GM19452 (cell line): Measurements from ENCODE around the gene FOXP1.
"Not testable (repeated sequence)": the region's sequence is repeated elsewhere in the genome, so short reads cannot be mapped to it uniquely, and the experiment has no call there.

Experiments
- ATAC-seq: cut with Tn5 transposase; IDR thresholded peaks from one replicate; pipeline ENCODE4 v1.9.1; 2021; ENCODE audit not compliant: unreplicated experiment

Gene FOXP1

DNA sequence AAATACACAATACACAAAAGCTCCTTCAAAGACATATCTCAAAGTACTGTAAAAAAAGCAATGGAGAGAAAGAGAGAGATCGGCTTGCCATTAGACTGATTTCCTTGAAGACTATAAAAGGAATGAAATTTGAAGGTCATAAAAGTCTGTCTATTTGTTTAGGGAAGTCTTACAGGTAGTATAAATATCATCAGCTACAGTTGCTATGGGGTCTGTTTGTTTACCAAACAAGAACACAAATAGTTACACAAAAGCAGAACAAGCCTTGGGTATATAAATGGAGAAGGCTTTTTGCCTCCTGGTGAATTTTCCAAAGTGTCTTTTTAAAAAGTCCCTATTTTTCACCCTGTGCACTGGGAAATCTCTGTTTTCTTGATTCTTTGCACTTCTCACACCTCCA lies 552.3 kb downstream of the FOXP1 start:
- ATAC-seq: no peak

DNA sequence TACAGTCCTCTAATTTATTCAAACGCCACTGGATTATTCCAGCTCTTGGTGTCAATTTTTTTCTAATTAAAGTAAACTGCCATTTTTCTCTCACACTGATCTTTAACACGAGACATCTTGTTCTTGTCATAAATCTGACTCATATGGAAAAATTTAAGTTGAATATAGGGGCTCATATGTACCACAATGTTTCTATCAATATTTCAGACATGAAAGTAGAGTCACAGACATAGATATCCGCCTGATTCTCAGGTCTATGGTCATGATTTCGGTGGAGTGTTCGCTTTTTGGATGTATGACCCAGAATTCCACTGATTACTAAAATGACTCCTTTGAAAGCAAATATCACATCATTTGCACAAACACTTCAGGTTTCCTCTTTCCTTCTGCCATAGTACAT lies 552.8 kb downstream of the FOXP1 start:
- no peak for ATAC-seq

DNA sequence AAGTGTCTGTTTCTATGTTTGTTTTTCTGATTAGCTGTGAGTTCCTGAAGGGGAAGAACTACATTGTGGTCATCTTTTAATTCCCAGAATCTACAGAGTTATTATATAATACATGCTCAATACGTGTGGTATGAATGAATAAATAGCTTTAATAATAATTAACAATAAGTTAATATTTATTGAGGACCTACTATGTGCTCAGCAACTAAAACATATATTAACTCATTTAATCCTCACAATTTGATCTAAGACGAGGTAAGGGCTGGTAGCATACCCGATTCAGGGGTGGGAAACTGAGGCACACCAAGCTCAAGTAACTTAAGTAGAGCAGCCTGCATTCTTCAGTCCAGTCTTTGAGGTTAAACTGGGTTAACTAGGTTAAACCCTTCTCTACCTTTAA lies 553.8 kb downstream of the FOXP1 start:
- ATAC-seq: no peak

DNA sequence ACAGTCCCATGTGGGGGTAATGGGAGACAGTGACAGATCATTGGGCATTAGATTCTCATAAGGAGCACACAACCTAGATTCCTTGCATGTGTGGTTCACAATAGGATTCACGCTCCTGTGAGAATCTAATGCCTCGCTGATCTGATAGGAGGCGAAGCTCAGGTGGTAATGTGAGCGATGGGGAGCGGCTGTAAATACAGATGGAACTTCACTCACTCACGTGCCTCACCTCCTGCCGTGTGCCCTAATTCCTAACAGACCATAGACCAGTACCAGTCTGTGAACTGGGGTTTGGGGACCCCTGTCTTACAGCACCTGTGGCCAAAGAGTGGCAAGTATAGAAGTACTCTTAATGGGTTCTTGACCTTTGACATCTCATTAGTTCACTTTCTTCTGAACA lies 554.7 kb downstream of the FOXP1 start:
- ATAC-seq: no peak

DNA sequence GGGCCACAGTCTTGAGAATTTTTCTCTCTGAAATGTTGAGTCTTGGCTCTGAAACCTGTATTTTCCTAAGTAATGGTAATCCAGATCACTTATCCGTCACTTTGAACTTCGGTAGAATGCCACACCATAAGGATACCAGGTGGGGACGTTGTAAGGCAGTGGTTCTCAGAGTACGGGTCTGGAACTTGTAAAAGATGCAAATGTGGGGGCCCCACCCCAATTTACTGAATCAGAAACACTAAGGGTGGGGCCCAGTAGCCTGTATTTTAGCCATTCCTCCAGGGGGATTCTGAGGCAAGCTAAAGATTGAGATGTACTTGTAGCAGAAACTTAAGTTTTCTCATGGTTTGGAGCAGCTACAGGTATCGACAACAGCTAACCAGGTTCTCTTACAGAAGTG lies 555.3 kb downstream of the FOXP1 start:
- ATAC-seq: no peak

DNA sequence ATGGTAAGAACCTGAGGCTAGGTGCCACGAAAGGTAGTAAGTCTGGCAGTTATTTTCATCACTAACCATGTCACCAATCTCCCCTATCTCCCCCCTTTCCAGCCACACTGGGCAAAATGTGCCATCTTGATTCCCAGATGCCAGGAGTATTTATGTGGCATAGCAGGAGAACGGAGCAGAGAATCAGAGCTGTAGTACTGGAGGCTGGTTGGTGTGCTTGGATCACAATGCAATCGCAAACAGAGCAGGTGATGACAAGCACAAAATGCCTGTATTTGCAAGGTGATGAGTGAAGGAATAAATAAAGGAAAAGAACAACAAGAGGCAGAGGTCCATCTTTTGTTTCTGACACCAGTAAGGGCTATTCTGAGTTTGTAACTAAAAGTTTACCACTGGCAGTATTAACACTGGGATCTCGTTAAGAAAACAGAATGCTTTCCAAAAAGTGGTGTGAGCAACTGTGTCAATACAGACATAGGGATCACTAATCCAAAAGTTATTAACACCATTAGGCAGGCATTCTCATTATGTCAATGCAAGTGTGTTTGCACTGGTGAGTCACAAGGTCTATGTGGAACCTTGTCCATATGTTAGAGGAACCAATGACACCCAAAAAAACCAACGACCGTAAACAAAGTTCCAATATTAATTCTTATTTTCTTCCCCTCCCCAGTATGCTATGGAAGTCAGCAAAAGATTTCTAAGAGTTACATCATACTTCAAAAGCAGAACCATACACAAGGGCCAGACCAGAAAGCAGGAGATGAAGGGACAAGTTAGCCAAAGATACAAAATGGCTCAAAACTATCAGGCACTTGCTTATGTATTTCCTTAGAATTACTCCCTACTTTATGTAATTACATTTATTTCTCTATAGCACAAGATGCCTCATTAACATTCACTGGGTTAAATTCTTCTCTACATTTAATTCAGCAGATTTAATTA lies 556.6 kb downstream of the FOXP1 start:
- ATAC-seq: no peak

DNA sequence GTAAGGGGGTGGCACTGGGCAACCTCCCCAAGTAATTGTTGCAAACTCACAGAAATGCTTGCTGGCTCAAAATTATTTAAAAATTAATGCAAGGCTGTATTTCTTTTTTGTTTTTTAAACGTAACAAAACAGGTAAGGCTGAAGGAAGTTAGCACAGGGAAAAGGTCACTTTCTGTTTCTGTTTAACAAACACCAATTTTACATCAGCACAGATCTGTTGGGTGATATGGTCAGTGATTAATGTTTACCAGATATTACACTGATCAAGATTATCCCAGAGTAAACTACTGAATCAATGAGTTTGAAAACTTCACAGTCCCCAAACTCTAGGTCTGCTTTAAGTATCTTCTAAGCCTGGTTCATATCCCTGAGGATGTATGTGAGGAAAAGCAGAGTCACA lies 558.0 kb downstream of the FOXP1 start:
- no peak for ATAC-seq

DNA sequence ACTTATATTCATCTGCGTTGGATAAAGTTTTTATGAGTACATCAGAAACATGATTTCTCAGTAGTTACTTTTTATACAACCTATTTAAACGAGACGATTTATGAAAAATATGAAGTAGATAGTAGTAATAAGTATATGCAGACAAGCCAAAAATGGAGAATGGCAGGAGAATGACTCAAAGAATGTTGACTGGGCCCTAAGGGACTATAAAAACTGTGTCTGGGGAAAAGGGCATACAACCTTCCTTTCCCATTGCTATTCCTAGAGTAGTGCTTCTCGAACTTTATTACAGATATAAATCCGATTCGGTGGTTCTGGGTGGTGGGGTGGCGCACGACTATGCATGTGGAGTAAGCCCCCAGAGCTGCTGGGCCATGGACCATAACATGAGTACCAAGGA lies 558.5 kb downstream of the FOXP1 start:
- ATAC-seq: no peak

DNA sequence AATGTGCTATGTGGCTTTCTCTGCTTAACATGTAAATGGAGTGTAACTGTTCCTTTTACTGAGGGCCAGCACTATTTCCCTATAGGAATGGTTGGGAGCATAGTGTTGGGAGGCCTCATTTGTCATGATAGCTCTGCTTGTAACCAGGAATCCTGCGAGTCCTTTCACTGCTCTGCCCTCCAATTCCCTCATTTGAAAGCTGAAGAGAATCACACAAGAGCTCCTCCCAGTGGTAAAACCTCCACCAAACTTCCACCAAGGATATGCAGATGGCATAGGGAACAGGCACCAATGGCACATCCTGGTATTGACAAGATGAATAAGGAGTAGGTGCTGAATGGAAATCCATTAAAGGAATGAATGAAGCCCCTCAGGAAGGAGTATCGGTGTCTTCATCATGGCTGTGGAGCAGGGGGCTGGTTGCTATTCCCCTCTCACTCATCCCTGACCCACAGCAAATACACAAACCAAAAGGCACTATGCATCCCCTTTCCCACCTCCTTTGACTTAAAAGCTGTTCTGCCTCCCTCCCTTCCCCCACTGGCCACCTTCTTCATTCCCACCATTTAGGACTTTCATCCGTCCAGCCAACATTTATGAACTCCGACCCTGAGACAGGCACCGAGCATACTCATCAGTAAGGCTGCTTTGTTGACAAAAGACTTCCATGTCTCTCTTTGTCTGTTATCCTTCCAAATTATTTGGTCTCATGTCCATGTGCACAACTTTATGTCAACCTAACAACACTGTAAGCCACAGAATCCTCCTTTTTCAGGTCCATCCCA lies 560.8 kb downstream of the FOXP1 start:
- ATAC-seq: no peak

DNA sequence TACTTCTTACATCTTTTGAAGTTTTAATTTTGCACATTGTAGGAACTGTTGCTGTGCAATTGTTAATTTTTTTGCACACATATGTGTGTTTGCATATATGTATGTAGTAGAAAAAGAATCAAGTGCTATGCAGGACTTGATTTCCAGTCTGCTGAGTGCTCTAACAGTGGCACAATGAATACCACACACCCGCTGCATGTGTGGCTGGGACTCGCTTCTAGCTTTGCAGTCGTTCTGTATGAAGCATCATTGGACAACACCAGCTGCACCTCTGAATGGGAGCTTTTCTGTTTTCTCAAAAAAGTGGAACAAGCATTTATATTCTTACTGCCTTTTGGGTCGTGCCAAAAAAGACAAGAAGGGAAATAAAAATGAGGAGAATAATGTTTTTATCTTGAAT lies 564.7 kb downstream of the FOXP1 start:
- ATAC-seq: no peak

DNA sequence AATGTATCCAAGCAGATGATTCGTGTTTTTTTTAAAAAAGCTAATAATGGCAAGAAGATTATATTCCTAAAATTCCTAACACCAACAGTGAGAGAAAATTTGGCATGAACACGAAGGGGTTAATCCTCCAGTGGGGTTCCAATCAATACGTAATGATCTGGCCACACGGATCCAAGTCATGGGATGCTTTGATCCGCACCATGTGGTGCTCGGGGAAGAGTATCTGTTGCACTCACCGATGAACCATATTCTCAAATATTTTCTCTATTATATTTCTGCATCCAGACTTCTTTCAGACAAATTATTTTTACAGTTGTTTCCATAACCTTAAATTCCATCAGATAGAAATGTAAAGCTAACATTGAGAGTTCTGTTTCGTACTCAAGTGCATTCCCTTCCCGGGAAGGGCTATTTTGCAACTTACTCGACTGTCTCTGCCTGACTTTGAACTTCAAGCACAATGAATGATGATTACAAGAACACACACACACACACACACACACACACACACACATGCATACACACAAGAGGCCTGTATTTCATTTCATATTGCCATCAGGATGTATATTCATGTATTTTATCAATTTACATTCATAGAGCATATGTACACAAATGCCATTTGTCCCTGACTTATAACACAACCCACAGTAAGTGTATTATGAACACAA lies 567.2 kb downstream of the FOXP1 start:
- ATAC-seq: no peak

DNA sequence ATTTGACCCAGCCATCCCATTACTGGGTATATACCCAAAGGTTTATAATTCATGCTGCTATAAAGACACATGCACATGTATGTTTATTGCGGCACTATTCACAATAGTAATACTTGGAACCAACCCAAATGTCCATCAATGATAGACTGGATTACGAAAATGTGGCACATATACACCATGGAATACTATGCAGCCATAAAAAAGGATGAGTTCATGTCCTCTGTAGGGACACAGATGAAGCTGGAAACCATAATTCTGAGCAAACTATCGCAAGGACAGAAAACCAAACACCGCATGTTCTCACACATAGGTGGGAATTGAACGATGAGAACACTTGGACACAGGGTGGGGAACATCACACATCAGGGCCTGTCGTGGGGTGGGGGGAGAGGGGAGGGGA lies 568.9 kb downstream of the FOXP1 start:
- not testable (repeated sequence) for ATAC-seq

DNA sequence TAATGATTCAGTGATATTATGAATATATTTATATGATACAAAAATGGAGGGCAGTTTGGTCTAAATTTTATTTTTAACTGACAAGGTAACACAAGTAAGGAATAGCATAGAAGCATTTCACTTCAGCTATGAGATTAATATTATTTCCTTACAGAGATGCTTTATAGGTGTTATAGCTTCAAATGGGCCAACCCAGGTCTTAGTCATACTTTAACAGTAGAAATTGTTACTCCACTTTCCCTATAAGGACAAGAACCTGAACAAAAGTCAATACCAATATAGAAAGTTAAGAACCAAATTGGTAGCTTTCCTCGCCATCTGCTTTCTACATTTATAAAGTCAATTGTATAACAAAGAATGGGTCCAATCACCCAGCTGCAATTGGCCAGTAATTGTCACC lies 570.6 kb downstream of the FOXP1 start:
- ATAC-seq: no peak

DNA sequence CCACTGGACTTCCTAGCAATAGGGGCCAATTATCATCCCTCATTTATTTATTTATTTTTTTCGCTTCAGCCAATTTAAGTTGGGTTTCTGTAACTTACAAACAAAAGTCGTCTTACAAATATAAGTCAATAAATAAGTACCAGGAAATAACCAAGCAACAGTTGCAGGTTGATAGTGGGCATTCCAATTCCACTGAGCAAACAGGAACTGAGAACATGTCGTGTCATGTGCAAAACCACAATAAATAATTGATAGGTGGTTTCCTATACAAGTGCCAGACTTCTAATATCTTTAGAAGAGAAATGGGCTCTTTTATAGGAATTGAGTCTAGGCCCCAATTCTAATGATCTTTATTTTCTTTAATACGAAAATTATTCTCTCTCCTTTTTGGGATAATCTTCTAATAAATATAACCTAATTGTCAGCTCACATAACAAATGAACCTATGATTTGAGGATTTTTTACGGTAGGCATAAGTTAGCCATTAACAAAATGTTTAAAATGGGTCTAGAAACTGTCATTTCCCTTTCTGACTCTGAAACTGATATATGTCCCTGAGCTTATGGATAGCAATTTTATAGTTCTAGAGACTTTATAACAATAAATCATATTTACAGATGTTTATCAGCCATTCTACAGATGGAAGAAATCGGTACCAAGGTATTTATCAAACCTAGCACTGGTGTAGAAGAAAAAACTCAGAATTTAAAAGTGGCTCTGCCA lies 571.8 kb downstream of the FOXP1 start:
- peak; percentile 82 for ATAC-seq

DNA sequence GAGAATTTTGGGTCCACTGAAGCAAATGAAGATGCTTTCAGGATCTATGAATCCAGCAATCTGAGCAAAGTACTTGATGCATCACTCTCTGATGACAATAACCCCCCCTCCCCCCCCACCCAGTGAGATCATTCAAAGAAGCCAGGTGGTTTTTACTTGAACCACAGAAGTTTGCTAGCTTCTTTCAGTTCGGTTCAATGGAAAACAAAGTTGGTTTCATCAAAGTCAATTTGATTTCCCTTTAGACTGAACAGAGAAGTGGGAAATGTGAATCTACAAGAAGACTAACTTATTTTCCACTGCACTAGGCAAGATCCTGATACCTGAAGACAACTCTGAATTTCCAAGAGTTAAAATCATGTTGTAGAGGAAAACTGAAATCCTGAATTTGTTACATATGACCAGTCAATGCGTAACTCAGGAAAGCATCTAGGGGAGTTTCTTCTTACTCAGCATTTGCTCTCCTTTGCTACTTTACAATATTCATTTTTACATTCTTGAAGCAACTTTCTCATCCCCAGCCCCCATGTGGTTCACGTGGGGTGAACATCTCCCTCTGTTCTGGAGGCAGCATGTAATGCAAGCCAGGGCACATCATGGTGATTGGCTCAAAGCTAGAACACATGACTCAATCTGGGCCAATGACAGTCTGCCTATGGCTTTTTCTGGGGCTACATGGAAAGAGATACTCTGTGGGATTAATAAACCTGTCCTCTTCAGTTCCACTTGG lies 572.6 kb downstream of the FOXP1 start:
- ATAC-seq: peak; percentile 71

DNA sequence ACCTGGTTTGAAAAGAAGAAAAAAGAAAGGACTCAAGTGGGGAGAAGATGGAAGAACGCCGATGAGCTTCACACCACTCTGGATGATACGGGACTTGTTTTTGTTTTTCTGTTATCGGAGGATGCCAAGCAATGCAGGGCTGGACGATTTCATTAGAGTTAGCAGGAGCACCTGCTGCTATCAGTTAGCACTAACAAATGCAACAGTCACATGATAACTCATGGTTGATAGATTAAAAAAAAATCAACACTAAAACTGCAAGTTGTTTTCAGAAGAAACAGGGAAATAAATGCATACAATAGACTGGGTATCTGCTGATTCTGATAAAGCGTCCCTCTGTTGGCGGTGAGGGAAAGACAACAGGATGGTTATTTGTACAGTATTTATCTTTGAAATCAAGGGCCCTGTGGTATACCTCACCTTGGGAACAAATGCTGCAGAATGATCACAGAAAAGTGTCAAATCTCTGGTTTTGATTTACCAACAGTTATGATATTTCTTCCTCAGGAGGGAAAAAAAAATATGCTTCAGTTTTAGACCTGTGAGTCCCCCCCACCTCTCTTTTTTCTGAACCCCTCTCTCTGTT lies 575.1 kb downstream of the FOXP1 start:
- ATAC-seq: no peak

DNA sequence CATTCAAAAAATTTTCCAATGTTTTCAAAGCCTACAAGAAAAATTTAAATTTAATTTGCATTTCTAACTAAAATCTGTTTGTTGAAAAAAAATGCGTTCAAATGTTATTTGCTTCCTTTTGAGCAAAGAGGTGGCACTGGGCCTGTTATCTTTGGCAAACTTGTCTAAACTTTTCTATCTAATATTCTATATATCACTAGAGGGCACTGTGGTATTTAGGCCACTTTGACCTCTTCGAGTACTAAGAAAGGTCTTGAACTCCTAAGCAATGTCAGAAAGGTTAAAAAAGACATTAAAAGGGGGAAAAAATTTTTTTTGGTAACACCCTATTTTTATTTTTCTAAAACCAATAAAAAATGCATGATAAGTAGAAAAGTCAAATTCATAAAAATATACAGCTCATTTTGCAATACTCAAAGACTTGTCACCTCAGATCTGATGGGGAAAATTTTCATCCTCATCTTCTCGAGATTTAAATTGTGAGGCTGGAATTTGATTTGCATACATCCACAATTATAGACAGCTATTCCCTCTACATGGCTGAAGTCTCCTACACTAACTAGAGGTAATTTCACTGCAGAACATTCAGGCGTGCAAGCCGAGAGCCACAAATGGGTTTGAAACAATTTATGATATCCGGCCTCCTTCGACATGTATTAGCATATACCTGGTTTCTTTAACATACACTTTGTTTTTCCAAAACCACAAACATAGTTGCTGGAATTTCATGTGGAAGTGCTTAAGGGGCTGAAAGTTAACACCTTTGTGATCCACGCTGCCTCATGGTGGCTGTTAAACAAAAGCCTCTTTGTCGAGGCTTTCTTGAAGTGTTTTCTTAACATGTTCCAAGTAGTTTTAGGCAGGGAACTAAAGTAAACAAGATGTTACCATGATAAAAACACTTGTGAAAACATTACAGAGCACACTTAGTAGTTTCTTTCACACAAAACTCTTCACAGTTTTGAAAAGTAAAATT lies 576.4 kb downstream of the FOXP1 start:
- ATAC-seq: no peak

DNA sequence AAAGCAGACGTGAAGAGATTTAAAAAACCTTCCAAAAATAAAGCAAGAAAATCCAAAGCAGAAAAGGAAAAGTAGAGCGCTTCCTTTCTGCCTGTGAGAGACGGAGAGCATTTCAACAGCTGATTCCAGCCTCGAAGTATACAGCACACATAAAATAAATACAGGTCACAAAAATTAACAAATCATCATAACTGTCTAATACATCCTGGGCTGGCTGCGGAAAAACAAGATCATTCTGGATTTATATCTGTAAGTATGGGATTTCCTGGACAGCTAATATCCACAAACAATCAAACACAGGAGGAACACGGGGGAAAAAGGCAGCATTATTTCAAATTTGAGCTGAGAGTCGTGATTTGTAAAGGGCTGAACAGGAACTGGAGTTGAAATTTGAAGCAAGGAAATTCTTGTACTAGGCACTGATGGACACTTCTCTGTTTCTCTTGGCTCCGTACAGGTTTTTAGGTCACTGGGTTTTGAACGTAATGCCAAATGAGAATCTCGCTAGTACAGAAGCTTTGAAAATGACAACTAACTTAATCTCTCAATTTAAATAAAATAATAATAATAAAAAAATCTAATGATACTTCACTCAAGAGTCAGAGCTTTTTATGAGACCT lies 577.7 kb downstream of the FOXP1 start:
- no peak for ATAC-seq
